HEK293T (cell line): ENCODE data around the gene MTAP.

Experiments
- CTCF ChIA-PET: fragments of 350-600 bp; formaldehyde crosslinking; extraction: SDS; loops from one replicate; lab custom pipeline; 2021; ENCODE audit warnings: antibody characterized with exemption, inconsistent platforms; lab: Yijun Ruan, JAX
- POLR2A ChIA-PET: fragments of 350-600 bp; formaldehyde crosslinking; extraction: SDS; loops from one replicate; lab custom pipeline; 2020; ENCODE audit warnings: antibody characterized with exemption, inconsistent platforms; lab: Yijun Ruan, JAX
- DNase-seq: peaks from one replicate; pipeline ENCODE4 v3.0.0; 2012; ENCODE audit warnings: mixed read lengths; ENCODE audit errors: extremely low spot score
- ARNT ChIP-seq: fragments of 450-650 bp; IDR thresholded peaks from 2 replicates; pipeline ENCODE4 v1.6.1; 2017; ENCODE audit warnings: mild to moderate bottlenecking
- BHLHE40 ChIP-seq: fragments of 450-650 bp; IDR thresholded peaks from 2 replicates; pipeline ENCODE4 v1.6.1; 2016; ENCODE audit warnings: mild to moderate bottlenecking, moderate library complexity, borderline replicate concordance
- CTBP1 ChIP-seq: fragments of 450-650 bp; IDR thresholded peaks from 2 replicates; pipeline ENCODE4 v1.6.1; 2016; ENCODE audit warnings: borderline replicate concordance
- ELF4 ChIP-seq: fragments of 450-650 bp; IDR thresholded peaks from 2 replicates; pipeline ENCODE4 v1.6.1; 2017; ENCODE audit warnings: antibody characterized with exemption
- FOXA1 ChIP-seq: fragments of 450-650 bp; IDR thresholded peaks from 2 replicates; pipeline ENCODE4 v1.6.1; 2016; ENCODE audit warnings: mild to moderate bottlenecking
- FOXK2 ChIP-seq: fragments of 450-650 bp; IDR thresholded peaks from 2 replicates; pipeline ENCODE4 v1.6.1; 2016; ENCODE audit warnings: mild to moderate bottlenecking
- FOXM1 ChIP-seq: fragments of 450-650 bp; IDR thresholded peaks from 2 replicates; pipeline ENCODE4 v1.6.1; 2017; ENCODE audit warnings: mild to moderate bottlenecking, borderline replicate concordance
- HDGF ChIP-seq: fragments of 450-650 bp; IDR thresholded peaks from 2 replicates; pipeline ENCODE4 v1.6.1; 2017; ENCODE audit warnings: antibody characterized with exemption, borderline replicate concordance
- L3MBTL2 ChIP-seq: fragments of 450-650 bp; conservative IDR thresholded peaks from 2 replicates; pipeline ENCODE4 v1.6.1; 2016; ENCODE audit warnings: mild to moderate bottlenecking
- LEF1 ChIP-seq: fragments of 450-650 bp; IDR thresholded peaks from 2 replicates; pipeline ENCODE4 v1.6.1; 2017; ENCODE audit warnings: mild to moderate bottlenecking, borderline replicate concordance
- NFRKB ChIP-seq: fragments of 450-650 bp; IDR thresholded peaks from 2 replicates; pipeline ENCODE4 v1.6.1; 2016; ENCODE audit warnings: mild to moderate bottlenecking, moderate library complexity
- SP1 ChIP-seq: fragments of 450-650 bp; IDR thresholded peaks from 2 replicates; pipeline ENCODE4 v1.6.1; 2017
- SUZ12 ChIP-seq: fragments of 450-650 bp; IDR thresholded peaks from 2 replicates; pipeline ENCODE4 v1.6.1; 2016; ENCODE audit warnings: mild to moderate bottlenecking
- TARDBP ChIP-seq: fragments of 450-650 bp; IDR thresholded peaks from 2 replicates; pipeline ENCODE4 v1.6.1; 2016
- ZNF384 ChIP-seq: fragments of 450-650 bp; IDR thresholded peaks from 2 replicates; pipeline ENCODE4 v1.6.1; 2016
- TF ChIP-seq, protein P1 (sequence below): fragments of 450-650 bp; IDR thresholded peaks from 2 replicates; pipeline ENCODE4 v1.6.1; 2016

The MTAP gene

DNA sequence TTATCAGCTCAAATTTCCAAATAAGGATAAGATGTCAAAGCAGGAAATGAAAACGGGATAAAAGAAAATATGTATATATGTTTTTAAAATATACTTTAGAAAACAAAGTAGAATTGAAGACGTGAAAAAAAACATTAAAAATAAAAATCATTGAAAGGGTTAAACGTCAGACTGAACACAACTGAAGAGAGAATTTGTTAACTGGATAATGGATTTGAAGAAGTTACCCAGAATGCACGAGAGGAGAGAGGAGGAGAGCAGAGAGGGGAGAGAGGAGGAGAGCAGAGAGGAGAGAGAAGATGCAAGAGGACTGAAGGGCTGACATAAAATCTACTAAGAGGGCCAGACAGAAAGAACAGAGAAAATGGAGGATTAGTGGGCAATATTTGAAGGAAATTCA, 103.8 kb downstream of the MTAP start:
- TF ChIP-seq LEF1 (no peak), FOXM1 (no peak), TARDBP (no peak), HDGF (no peak), ZNF384 (no peak), SUZ12 (no peak), BHLHE40 (no peak), NFRKB (no peak), FOXA1 (no peak), SP1 (no peak), ELF4 (no peak), CTBP1 (no peak), L3MBTL2 (no peak), ARNT (no peak), FOXK2 (no peak)
- TF ChIP-seq, protein P1, sequence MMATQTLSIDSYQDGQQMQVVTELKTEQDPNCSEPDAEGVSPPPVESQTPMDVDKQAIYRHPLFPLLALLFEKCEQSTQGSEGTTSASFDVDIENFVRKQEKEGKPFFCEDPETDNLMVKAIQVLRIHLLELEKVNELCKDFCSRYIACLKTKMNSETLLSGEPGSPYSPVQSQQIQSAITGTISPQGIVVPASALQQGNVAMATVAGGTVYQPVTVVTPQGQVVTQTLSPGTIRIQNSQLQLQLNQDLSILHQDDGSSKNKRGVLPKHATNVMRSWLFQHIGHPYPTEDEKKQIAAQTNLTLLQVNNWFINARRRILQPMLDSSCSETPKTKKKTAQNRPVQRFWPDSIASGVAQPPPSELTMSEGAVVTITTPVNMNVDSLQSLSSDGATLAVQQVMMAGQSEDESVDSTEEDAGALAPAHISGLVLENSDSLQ: no peak
- ChIA-PET POLR2A (no interaction called here), CTCF (no interaction called here)
- DNase-seq: no peak

DNA sequence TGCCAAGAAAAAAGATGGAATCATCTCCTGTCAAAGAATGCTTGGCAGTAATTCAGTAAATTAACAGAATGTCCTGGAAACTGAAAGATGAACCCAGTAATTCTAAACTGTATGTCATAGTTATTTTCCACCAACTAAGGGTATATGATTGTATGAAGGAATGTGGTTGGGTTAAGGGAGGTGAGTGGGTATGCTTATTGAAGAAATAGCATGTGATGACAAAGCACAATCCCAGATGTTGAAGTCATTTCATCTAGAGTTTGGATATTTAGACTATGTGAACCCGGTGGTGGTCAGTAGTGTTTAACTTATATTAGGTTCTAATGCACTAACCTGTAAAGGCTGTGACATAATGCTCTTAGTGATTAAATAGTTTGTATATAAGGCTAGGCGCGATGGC, 104.4 kb downstream of the MTAP start:
- ChIA-PET CTCF (no interaction called here), POLR2A (no interaction called here)
- TF ChIP-seq LEF1: no peak
- TF ChIP-seq ZNF384: no peak
- no peak for TF ChIP-seq ELF4
- TF ChIP-seq TARDBP: no peak
- TF ChIP-seq FOXA1: no peak
- no peak for TF ChIP-seq FOXM1
- no peak for TF ChIP-seq SUZ12
- no peak for TF ChIP-seq HDGF
- no peak for TF ChIP-seq NFRKB
- TF ChIP-seq, protein P1: no peak
- TF ChIP-seq BHLHE40: no peak
- TF ChIP-seq L3MBTL2: no peak
- TF ChIP-seq CTBP1: no peak
- no peak for TF ChIP-seq FOXK2
- no peak for TF ChIP-seq ARNT
- no peak for TF ChIP-seq SP1
- no peak for DNase-seq

DNA sequence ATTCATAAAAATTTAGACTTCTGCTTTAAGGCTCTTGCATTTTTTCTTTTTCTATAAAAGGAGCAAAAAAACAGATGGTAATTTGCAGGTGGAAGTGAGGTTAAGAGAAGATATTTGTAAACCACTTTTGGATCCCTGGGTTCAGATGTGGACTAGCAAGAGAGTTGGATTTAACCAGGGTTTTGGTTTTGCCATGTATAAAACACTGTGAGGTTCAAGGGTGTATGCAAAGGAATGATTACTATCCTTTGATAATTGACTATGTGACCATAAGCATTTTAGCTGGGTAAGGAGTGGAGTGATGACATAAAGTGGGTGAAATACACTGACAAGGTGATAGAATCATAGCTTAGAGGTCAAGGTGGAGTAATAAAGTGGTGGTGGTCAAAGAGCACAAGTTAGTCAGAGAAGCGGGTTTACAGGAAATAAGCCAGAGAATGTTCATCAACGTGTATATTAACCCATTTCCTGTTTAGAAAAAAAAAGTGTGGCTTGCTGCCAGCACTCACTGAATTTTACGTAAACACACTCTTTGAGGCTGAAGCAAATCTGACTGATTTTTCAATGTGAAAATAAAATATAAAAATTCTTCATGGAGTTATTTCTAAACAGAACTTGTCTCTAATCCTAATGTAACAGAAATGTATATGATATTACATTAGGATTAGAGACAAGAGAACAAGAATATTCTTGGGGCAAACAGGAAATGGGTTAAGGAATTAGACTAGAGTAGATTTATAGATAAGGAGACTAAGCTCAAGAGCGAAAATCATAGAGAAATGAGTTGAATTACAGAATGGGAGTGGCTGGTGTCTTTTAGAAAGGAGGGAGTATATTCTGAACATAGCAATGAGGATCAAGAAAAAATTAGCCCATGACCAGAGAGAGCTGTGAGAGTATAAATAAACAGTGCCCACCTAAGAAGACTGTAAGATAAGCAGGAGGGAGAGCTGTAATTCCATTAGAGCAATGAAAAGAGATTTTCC, 117.2 kb downstream of the MTAP start:
- peak; percentile 21 for DNase-seq
- TF ChIP-seq, protein P1: 0 out of 2 replicates have a peak, but pooled peaks have one; percentile 3
- TF ChIP-seq ZNF384: peak; percentile 57
- no peak for TF ChIP-seq SP1
- no peak for TF ChIP-seq ARNT
- CTCF ChIA-PET: interaction anchor here (0.7 to 1.0 kb wide), 3 partner anchors 11 to 71 kb away, joined by 3 read pairs; no protein-coding TSS in a partner anchor
- POLR2A ChIA-PET: no interaction called here

DNA sequence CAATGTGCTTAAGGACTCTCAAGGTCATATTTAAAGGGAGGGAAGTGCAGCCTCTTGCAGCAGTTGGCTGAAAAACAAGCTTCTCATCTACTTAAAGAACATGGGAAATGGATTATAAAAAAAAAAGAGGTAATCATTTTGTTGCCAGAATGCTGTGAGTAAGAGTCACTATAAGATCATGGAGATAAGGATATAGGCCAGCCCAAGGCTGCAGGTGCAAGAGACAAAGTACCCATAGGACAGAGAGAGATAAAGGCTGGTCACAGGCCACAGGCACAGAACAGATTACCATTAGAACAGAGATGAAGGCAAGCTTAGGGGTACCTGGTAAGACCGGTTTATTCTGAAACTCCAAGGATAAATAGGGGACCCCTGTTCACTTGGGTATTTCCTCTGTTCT, 121.3 kb downstream of the MTAP start:
- ChIA-PET CTCF (interaction anchor here (0.9 kb wide), 1 partner anchor 10 kb away, joined by 4 read pairs; no protein-coding TSS in a partner anchor), POLR2A (no interaction called here)
- DNase-seq: no peak
- TF ChIP-seq ARNT: no peak

DNA sequence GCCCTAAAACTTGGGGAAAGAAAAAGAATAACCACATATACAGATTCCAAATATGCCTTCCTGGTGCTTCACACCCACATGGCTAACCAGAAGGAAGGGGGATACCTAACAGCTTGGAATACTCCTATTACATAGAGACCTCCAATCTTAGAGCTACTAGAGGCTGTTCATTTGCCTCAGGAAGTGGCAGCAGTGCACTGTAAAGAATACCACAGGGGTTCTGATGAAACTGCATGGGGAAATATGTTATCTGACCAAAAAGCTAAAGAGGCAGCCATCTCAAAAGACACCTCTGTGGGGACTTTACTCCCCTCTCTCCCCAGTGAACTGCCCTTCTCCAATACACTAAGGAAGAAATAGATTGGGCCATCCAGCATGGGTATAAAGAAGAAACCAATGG, 125.3 kb downstream of the MTAP start:
- no peak for TF ChIP-seq LEF1
- no peak for TF ChIP-seq L3MBTL2
- no peak for TF ChIP-seq FOXA1
- no peak for TF ChIP-seq BHLHE40
- no peak for TF ChIP-seq SUZ12
- TF ChIP-seq, protein P1: no peak
- ChIA-PET POLR2A (no interaction called here), CTCF (no interaction called here)
- no peak for DNase-seq

DNA sequence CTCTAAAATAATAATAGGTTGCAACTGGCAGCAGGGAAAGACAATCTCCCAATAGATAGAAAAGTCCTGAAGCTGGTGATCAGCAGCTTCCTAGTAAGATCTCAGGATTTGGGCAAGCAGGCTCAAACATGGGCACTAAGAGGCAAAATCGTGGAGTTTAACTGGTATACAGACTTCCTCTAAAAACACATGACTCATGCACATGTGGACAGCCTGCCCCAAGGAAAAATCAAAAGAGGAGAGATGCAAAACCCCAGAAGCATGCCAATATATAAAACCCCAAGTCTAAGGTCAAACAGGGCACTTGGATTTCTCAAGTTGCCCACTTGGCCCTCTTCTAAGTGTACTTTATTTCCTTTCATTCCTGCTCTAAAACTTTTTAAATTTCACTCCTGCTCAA, 129.0 kb downstream of the MTAP start:
- no peak for TF ChIP-seq FOXM1
- TF ChIP-seq HDGF: no peak
- DNase-seq: no peak
- ChIA-PET CTCF (interaction anchor here (0.6 kb wide), 1 partner anchor 27 kb away, joined by 3 read pairs; no protein-coding TSS in a partner anchor), POLR2A (no interaction called here)
